IPS-18a (cell line): Measurements from ENCODE around the gene RAPGEF2.
"Not testable (repeated sequence)": the region's sequence is repeated elsewhere in the genome, so short reads cannot be mapped to it uniquely, and the experiment has no call there.

Experiments
- H3K27ac ChIP-seq: one replicate; pipeline ENCODE4 v1.5.1; 2013; ENCODE audit warnings: low read length
- H3K27me3 ChIP-seq: one replicate; pipeline ENCODE4 v1.6.1; 2013; ENCODE audit warnings: mild to moderate bottlenecking, low read length; ENCODE audit not compliant: control insufficient read depth, insufficient read depth
- H3K36me3 ChIP-seq: one replicate; pipeline ENCODE4 v1.6.1; 2013; ENCODE audit warnings: low read depth, low read length; ENCODE audit not compliant: control insufficient read depth
- H3K4me1 ChIP-seq: one replicate; pipeline ENCODE4 v1.6.1; 2013; ENCODE audit warnings: low read depth, low read length; ENCODE audit not compliant: control insufficient read depth
- H3K4me3 ChIP-seq: one replicate; pipeline ENCODE4 v1.5.1; 2013; ENCODE audit warnings: low read length
- H3K9ac ChIP-seq: one replicate; pipeline ENCODE4 v1.6.1; 2013; ENCODE audit warnings: mild to moderate bottlenecking, low read length, moderate library complexity
- H3K9me3 ChIP-seq: one replicate; pipeline ENCODE4 v1.6.1; 2013; ENCODE audit warnings: low read depth, low read length; ENCODE audit not compliant: control insufficient read depth

The RAPGEF2 gene

GRCh38 chr4:159101988-159102621 is 774 bp upstream of the RAPGEF2 start:
- Histone ChIP-seq H3K9me3 (no peaks in the 10 kb centered on the region), H3K9ac (peak overlapping the region; percentile 38), H3K4me1 (peaks cover 33% of the 10 kb centered on the region), H3K27me3 (peaks cover 15% of the 10 kb centered on the region), H3K27ac (no peak overlapping the region), H3K36me3 (no peaks in the 10 kb centered on the region), H3K4me3 (peak overlapping the region; percentile 67)

GRCh38 chr4:159103384-159103990 is 608 bp downstream of the RAPGEF2 start:
- H3K9ac ChIP-seq: peak overlapping the region; percentile 73
- peaks cover 23% of the 10 kb centered on the region for H3K4me1 ChIP-seq
- no peak overlapping the region for H3K27ac ChIP-seq
- H3K27me3 ChIP-seq: peaks cover 15% of the 10 kb centered on the region
- no peaks in the 10 kb centered on the region for H3K9me3 ChIP-seq
- peak overlapping the region; percentile 67 for H3K4me3 ChIP-seq
- H3K36me3 ChIP-seq: no peaks in the 10 kb centered on the region

DNA sequence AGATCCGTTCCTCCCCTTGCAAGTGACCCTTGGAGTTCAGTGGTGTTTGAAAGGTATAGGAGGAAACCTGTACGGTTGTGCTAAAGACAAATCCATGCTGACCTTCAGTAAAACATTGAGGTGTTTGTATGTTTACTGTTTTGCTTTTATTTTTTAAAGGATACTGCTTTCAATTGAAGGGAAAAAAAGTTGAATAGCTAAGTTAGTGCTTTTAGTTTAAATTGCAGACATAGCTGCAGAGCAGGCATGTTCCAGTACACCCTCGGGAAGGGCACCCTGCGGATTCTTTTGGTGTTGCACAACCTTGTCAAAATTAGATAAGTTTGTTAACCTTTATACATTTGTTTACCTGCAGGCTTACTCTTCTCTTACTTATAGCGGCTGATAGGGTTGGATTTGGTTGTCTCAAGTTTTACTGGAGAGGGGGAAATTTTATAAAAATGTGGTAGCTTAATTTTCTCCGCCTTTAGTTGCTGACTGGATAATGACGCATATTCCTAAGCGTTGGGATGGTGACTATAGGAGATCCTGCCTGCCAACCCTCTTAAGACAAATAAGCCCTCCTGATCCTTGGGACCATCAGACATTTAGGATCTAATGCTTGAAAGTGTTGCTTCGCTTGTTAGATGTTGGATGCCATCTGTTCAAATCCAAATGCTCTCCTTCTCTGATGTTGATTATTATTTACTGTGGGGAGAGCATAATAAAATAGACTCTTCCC is 2.0 kb downstream of the RAPGEF2 start:
- peak overlapping the region; percentile 87 for H3K4me3 ChIP-seq

DNA sequence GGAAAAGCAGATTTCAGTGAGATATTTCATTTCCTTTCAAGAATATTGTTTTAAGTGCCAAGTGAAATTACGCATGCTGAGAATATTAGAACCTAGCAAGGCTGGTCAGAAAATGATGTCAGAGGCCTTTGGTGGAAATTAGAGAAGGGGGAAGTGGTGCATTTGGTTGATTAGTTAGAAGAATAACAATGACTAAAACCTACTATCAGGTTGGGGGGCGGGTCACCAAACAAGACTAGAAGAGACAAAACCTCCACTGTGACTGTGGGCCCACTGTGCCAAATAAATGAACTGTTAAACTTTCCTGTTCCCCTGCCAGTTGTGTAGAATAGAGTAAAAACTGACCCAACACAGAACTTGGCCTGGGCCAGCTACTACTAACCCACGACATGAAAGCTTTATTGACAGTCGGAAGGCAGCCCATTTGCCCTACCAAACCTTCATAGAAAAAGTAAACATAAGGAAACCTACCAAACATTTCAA is 2.9 kb downstream of the RAPGEF2 start:
- H3K9me3 ChIP-seq: no peaks in the 10 kb centered on the region
- H3K9ac ChIP-seq: no peak overlapping the region
- H3K36me3 ChIP-seq: no peaks in the 10 kb centered on the region
- peaks cover 15% of the 10 kb centered on the region for H3K27me3 ChIP-seq
- H3K4me3 ChIP-seq: peak overlapping the region; percentile 87
- H3K27ac ChIP-seq: no peak overlapping the region
- H3K4me1 ChIP-seq: peaks cover 26% of the 10 kb centered on the region

More for the DNA sequence above, 2.0 kb downstream of the RAPGEF2 start:
- no peaks in the 10 kb centered on the region for H3K9me3 ChIP-seq
- peaks cover 15% of the 10 kb centered on the region for H3K27me3 ChIP-seq
- peaks cover 25% of the 10 kb centered on the region for H3K4me1 ChIP-seq
- no peaks in the 10 kb centered on the region for H3K36me3 ChIP-seq
- H3K9ac ChIP-seq: peak overlapping the region; percentile 55
- no peak overlapping the region for H3K27ac ChIP-seq

DNA sequence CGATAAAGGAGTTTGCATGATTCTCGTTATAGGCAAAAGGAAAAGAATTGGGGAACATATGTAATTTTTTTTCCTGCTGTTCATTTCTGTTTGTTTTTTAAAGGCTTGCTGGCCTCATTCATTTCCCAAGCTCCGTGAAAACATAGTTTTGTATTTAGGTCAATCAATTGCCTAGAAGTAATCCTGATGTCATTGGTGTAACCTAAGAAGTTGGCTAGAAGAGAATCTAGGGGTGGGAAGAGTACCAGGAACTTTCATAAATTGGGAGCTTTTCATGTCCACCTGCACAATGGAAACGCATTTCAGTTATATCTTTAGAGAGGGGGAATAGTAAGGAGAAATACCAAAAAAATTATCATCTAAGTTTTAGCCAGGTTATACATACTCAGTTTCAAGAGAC is 3.8 kb downstream of the RAPGEF2 start:
- peaks cover 7% of the 10 kb centered on the region for H3K27me3 ChIP-seq
- H3K9me3 ChIP-seq: no peaks in the 10 kb centered on the region
- peaks cover 32% of the 10 kb centered on the region for H3K4me1 ChIP-seq
- H3K4me3 ChIP-seq: no peak overlapping the region
- no peaks in the 10 kb centered on the region for H3K36me3 ChIP-seq
- no peak overlapping the region for H3K27ac ChIP-seq
- no peak overlapping the region for H3K9ac ChIP-seq

GRCh38 chr4:159107203-159107925 is 4.5 kb downstream of the RAPGEF2 start:
- Histone ChIP-seq H3K9me3 (no peaks in the 10 kb centered on the region), H3K4me3 (no peak overlapping the region), H3K27me3 (no peaks in the 10 kb centered on the region), H3K4me1 (peaks cover 26% of the 10 kb centered on the region), H3K27ac (no peak overlapping the region), H3K36me3 (no peaks in the 10 kb centered on the region), H3K9ac (no peak overlapping the region)

- H3K9ac ChIP-seq: no peak overlapping the region
- H3K4me3 ChIP-seq: no peak overlapping the region
- H3K27ac ChIP-seq: no peak overlapping the region
- no peaks in the 10 kb centered on the region for H3K9me3 ChIP-seq
- peaks cover 26% of the 10 kb centered on the region for H3K4me1 ChIP-seq
- H3K27me3 ChIP-seq: no peaks in the 10 kb centered on the region
- H3K36me3 ChIP-seq: no peaks in the 10 kb centered on the region
Observed at GRCh38 chr4:159108124-159108523, 5.2 kb downstream of the RAPGEF2 start.

DNA sequence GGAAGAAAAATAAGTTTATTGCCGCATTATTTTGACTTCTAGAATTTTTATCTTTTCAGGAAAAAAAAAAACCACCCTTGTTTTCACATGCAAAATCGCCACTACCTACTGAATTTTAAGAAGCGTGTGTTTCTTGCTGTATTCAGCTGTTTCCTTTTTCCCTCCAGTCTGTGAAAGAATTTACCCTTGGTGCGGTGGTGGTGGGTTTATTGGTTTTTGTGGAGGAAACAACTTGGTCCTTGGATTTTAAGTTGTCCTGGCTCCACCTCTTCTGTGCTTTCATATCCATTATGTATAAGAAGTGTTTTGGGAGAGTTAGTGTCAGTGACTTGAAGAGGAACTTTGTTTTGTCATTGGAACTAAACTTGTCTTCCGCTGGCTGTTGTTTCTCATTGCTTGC is 8.1 kb downstream of the RAPGEF2 start:
- H3K27me3 ChIP-seq: no peaks in the 10 kb centered on the region
- H3K9me3 ChIP-seq: peaks cover 3% of the 10 kb centered on the region
- H3K9ac ChIP-seq: no peak overlapping the region
- no peaks in the 10 kb centered on the region for H3K36me3 ChIP-seq
- no peak overlapping the region for H3K27ac ChIP-seq
- H3K4me1 ChIP-seq: peaks cover 16% of the 10 kb centered on the region
- H3K4me3 ChIP-seq: peak overlapping the region; percentile 17

GRCh38 chr4:159111416-159111815 is 8.5 kb downstream of the RAPGEF2 start:
- Histone ChIP-seq H3K4me3 (no peak overlapping the region), H3K9me3 (peaks cover 3% of the 10 kb centered on the region), H3K9ac (no peak overlapping the region), H3K4me1 (peaks cover 13% of the 10 kb centered on the region), H3K27me3 (no peaks in the 10 kb centered on the region), H3K36me3 (no peaks in the 10 kb centered on the region), H3K27ac (peak overlapping the region; percentile 24)

GRCh38 chr4:159113366-159113765 is 10.5 kb downstream of the RAPGEF2 start:
- H3K27me3 ChIP-seq, H3K4me1 ChIP-seq, H3K4me3 ChIP-seq, H3K27ac ChIP-seq, H3K36me3 ChIP-seq, H3K9ac ChIP-seq, H3K9me3 ChIP-seq: not testable (repeated sequence)

DNA sequence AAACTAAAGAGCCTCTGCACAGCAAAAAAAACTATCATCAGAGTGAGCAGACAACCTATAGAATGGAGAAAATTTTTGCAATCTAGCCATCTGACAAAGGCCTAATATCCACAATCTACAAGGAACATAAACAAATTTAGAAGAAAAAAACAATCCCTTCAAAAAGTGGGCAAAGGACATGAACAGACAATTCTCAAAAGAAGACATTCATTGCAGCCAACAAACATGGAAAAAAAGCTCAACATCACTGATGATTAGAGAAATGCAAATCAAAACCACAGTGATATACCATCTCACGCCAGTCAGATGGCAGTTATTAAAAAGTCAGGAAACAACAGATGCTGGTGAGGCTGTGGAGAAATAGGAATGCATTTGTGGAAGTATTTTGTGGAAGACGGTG is 13.2 kb downstream of the RAPGEF2 start:
- H3K9me3 ChIP-seq, H3K36me3 ChIP-seq, H3K4me3 ChIP-seq, H3K4me1 ChIP-seq, H3K27me3 ChIP-seq, H3K27ac ChIP-seq, H3K9ac ChIP-seq: not testable (repeated sequence)
